Urothelium cell line (cell line): ENCODE results near the gene DNAJC5G.
"Not testable (repeated sequence)": the region's sequence is repeated elsewhere in the genome, so short reads cannot be mapped to it uniquely, and the experiment has no call there.

ENCODE experiments used
- DNase-seq: peaks from one replicate; pipeline ENCODE4 v3.0.0; 2011; ENCODE audit warnings: low spot score, mixed read lengths
- FAIRE-seq: peaks from 2 replicates; lab custom pipeline; 2011; peaks lifted over from hg19 to GRCh38; lab: Jason Lieb, UNC

The DNAJC5G gene

GRCh38 chr2:27251766-27252165 lies 23.5 kb upstream of the DNAJC5G start:
- DNase-seq (no peak), FAIRE-seq (no peak)

GRCh38 chr2:27255187-27255586 lies 20.0 kb upstream of the DNAJC5G start:
- FAIRE-seq = no peak
- DNase-seq = no peak

- no peak for FAIRE-seq
- DNase-seq = no peak
Measured at GRCh38 chr2:27255660-27256059, 19.6 kb upstream of the DNAJC5G start.

- DNase-seq (no peak), FAIRE-seq (no peak)
Measured at GRCh38 chr2:27256855-27257454, 18.3 kb upstream of the DNAJC5G start.

GRCh38 chr2:27258051-27258450 lies 17.2 kb upstream of the DNAJC5G start:
- DNase-seq (no peak), FAIRE-seq (no peak)

- DNase-seq (no peak), FAIRE-seq (no peak)
Measured at GRCh38 chr2:27261241-27261925, 13.8 kb upstream of the DNAJC5G start.

GRCh38 chr2:27261926-27262298 lies 13.3 kb upstream of the DNAJC5G start:
- DNase-seq (no peak), FAIRE-seq (no peak)

- FAIRE-seq = no peak
- DNase-seq = peak; percentile 96
Measured at GRCh38 chr2:27262379-27263286, 12.6 kb upstream of the DNAJC5G start, which contains the start of gene SLC30A3. TSS of gene SLC30A3 (minus strand) at chr2:27263047. CDS start at chr2:27262906, 141 bp downstream.

- DNase-seq (no peak), FAIRE-seq (no peak)
Measured at GRCh38 chr2:27263287-27264252, 11.7 kb upstream of the DNAJC5G start.

- no peak for DNase-seq
- no peak for FAIRE-seq
Measured at GRCh38 chr2:27264253-27264752, 10.9 kb upstream of the DNAJC5G start.

- FAIRE-seq (no peak), DNase-seq (peak; percentile 89)
Measured at GRCh38 chr2:27264753-27265535, 10.3 kb upstream of the DNAJC5G start.

GRCh38 chr2:27265536-27265870 lies 9.7 kb upstream of the DNAJC5G start:
- no peak for DNase-seq

GRCh38 chr2:27268296-27268695 lies 6.9 kb upstream of the DNAJC5G start:
- not testable (repeated sequence) for DNase-seq, FAIRE-seq

More at GRCh38 chr2:27265536-27265870, 9.7 kb upstream of the DNAJC5G start:
- FAIRE-seq = no peak

GRCh38 chr2:27270131-27270530 lies 5.1 kb upstream of the DNAJC5G start:
- FAIRE-seq (no peak), DNase-seq (no peak)

GRCh38 chr2:27270670-27271069 lies 4.6 kb upstream of the DNAJC5G start:
- FAIRE-seq = no peak
- DNase-seq = no peak

GRCh38 chr2:27271631-27272340 lies 3.4 kb upstream of the DNAJC5G start:
- FAIRE-seq (no peak), DNase-seq (no peak)

GRCh38 chr2:27272537-27273522 lies 2.4 kb upstream of the DNAJC5G start:
- FAIRE-seq, DNase-seq: not testable (repeated sequence)

GRCh38 chr2:27278010-27278409 lies 2.8 kb downstream of the DNAJC5G start:
- FAIRE-seq (no peak), DNase-seq (no peak)
